B cell (primary cell): ENCODE data around the gene ANKRD13D. TPM values are rescaled to one million over a fixed set of nuclear protein-coding genes. Genes with fewer than 3 reads are reported as not detected.

ENCODE experiments used
- ATAC-seq: fragments of 200-7000 bp; cut with Tn5 transposase; one replicate; pipeline ENCODE4 v1.10.0; 2021; ENCODE audit warnings: low read depth, mild to moderate bottlenecking, moderate number of reproducible peaks, moderate library complexity
- CTCF ChIA-PET: fragments of 350-600 bp; sonication (Branson Sonifier 250); formaldehyde crosslinking; loops from one replicate; lab custom pipeline; 2021; ENCODE audit warnings: antibody characterized with exemption, inconsistent platforms; lab: Charles Lee
- POLR2A ChIA-PET: fragments of 350-600 bp; sonication (Branson Sonifier 250); formaldehyde crosslinking; loops from one replicate; lab custom pipeline; 2021; ENCODE audit warnings: antibody characterized with exemption; lab: Charles Lee
- DNase-seq: peaks from one replicate; pipeline ENCODE4 v3.0.0; 2013
- H2AFZ ChIP-seq: 2 replicates; pipeline ENCODE4 v1.6.1; 2012; ENCODE audit warnings: mild to moderate bottlenecking, low read depth, low read length; ENCODE audit not compliant: insufficient read depth, poor library complexity, severe bottlenecking
- H3K27ac ChIP-seq, 2 donors: 1 replicate in 1 of 2; 2 replicates in 1 of 2; pipeline ENCODE4 v1.5.1; 2012 to 2013; ENCODE audit warnings: low read length in 2 of 2, mild to moderate bottlenecking in 2 of 2, moderate library complexity in 1 of 2
- H3K27me3 ChIP-seq, 4 experiments: fragments of 200-600 bp in 1 of 4; sonication (generic) in 1 of 4; replicated peaks in 1 of 4; 1 replicate in 2 of 4; 2 replicates in 2 of 4; pipeline versions ENCODE4 v1.6.1 to v1.7.0; 2013 to 2016; ENCODE audit warnings: low read length in 3 of 4, mild to moderate bottlenecking in 2 of 4, mixed read lengths in 1 of 4, moderate library complexity in 1 of 4; ENCODE audit not compliant: insufficient read depth in 4 of 4, control insufficient read depth in 3 of 4; ENCODE audit errors: control extremely low read depth in 1 of 4
- H3K36me3 ChIP-seq, 2 experiments: replicated peaks in 1 of 2; 1 replicate in 1 of 2; 2 replicates in 1 of 2; pipeline versions ENCODE4 v1.6.1 to v1.7.1; 2013; ENCODE audit warnings: low read length in 1 of 2; ENCODE audit not compliant: insufficient read depth in 2 of 2, control insufficient read depth in 1 of 2; ENCODE audit errors: control extremely low read depth in 1 of 2, extremely low read depth in 1 of 2
- H3K4me1 ChIP-seq, 2 donors: fragments of 200-600 bp in 1 of 2; sonication (generic) in 1 of 2; 1 replicate in 1 of 2; 2 replicates in 1 of 2; pipeline versions ENCODE4 v1.5.1 to v1.6.1; 2013 to 2017; ENCODE audit warnings: low read length in 2 of 2; ENCODE audit not compliant: control insufficient read depth in 2 of 2, insufficient read depth in 2 of 2
- H3K4me2 ChIP-seq: replicated peaks from 2 replicates; pipeline ENCODE3; 2012; ENCODE audit warnings: mild to moderate bottlenecking, low read depth, low read length; ENCODE audit not compliant: poor library complexity, severe bottlenecking
- H3K4me3 ChIP-seq, 5 experiments: fragments of 200-600 bp in 1 of 5; sonication (generic) in 1 of 5; 1 replicate in 3 of 5; 2 replicates in 2 of 5; pipeline versions ENCODE4 v1.5.1 to v1.7.0; 2011 to 2016; ENCODE audit warnings: low read length in 4 of 5, mild to moderate bottlenecking in 4 of 5, low read depth in 2 of 5, control low read depth in 1 of 5, moderate library complexity in 1 of 5; ENCODE audit not compliant: insufficient read depth in 1 of 5; ENCODE audit errors: control extremely low read depth in 1 of 5, extremely low read depth in 1 of 5
- H3K79me2 ChIP-seq: fragments of 200-600 bp; sonication (generic); one replicate; pipeline ENCODE4 v1.6.0; 2016; ENCODE audit warnings: low read length; ENCODE audit not compliant: control insufficient read depth, insufficient read depth
- H3K9ac ChIP-seq: fragments of 200-600 bp; sonication (generic); 2 replicates; pipeline ENCODE4 v1.6.1; 2017; ENCODE audit warnings: mild to moderate bottlenecking, low read length, moderate library complexity
- H3K9me3 ChIP-seq, 3 donors: one replicate each; pipeline versions ENCODE4 v1.6.1 to v1.7.1; 2013; ENCODE audit warnings: low read length in 2 of 3; ENCODE audit not compliant: control insufficient read depth in 2 of 3, insufficient read depth in 1 of 3; ENCODE audit errors: control extremely low read depth in 1 of 3
- H4K20me1 ChIP-seq: 2 replicates; pipeline ENCODE4 v1.6.0; 2012; ENCODE audit warnings: mild to moderate bottlenecking, low read length; ENCODE audit not compliant: insufficient read depth, control insufficient read depth, poor library complexity, severe bottlenecking
- H3K27ac Mint-ChIP-seq: one replicate; pipeline ENCODE4 v1.8.0; 2021; ENCODE audit warnings: mixed read lengths
- H3K27me3 Mint-ChIP-seq: one replicate; pipeline ENCODE4 v1.8.0; 2021; ENCODE audit warnings: mixed read lengths
- H3K4me1 Mint-ChIP-seq: one replicate; pipeline ENCODE4 v1.8.0; 2021; ENCODE audit warnings: mixed read lengths
- H3K4me3 Mint-ChIP-seq: one replicate; pipeline ENCODE4 v1.8.0; 2021; ENCODE audit warnings: mixed read lengths
- H3K9me3 Mint-ChIP-seq: one replicate; pipeline ENCODE4 v1.8.0; 2022; ENCODE audit warnings: mixed read lengths; ENCODE audit not compliant: insufficient read depth
- CTCF ChIP-seq: fragments of 200-600 bp; IDR thresholded peaks from one replicate; pipeline ENCODE4 v1.8.0; 2022; ENCODE audit warnings: antibody characterized with exemption, mild to moderate bottlenecking
- EZH2 ChIP-seq: IDR thresholded peaks from 2 replicates; pipeline ENCODE4 v1.6.1; 2012; ENCODE audit warnings: borderline replicate concordance, low read depth, mild to moderate bottlenecking, moderate library complexity, low read length; ENCODE audit not compliant: insufficient read depth, poor library complexity, severe bottlenecking
- WGBS: methylation state at CpG from one replicate; pipeline ENCODE4 v1.1.5; 2013; ENCODE audit warnings: missing lambda C conversion rate; ENCODE audit not compliant: insufficient coverage; 5-methylcytosine and 5-hydroxymethylcytosine counted together
- intact Hi-C: fragments of 100-400 bp; cut with micrococcal nuclease; formaldehyde crosslinking; loops from one replicate; pipeline ENCODE4 v1.10.0; 2022
- polyA plus RNA-seq: library from polyadenylated mRNA; depleted of rRNA; stranded (reverse); fragments of >200 nt; gene quantifications from 2 replicates; pipeline ENCODE4 v1.2.3, GENCODE V29; 2012
- total RNA-seq, 2 donors: library from RNA; stranded (reverse); fragments of 120-200 nt in 1 of 2; gene quantifications; 1 replicate in 1 of 2; 2 replicates in 1 of 2; pipeline versions ENCODE4 v1.2.3 to v1.2.4, GENCODE V29; 2013 to 2022

Gene ANKRD13D
- total and polyA plus RNA-seq, 2 donors (not counting 1 experiment from before 2014, with no cell fraction given) = 189 to 252 TPM

GRCh38 chr11:67272327-67273259, 16.5 kb upstream of the ANKRD13D start:
- H3K27ac ChIP-seq = peak overlapping the region; percentile 73 to 82
- peak overlapping the region; percentile 92 for H3K4me2 ChIP-seq
- H3K79me2 ChIP-seq = peaks cover 100% of the 10 kb centered on the region
- POLR2A ChIA-PET = interaction anchor here (0.7 to 7.8 kb wide), 9 partner anchors 10 to 119 kb away, joined by 3 to 131 read pairs (median 6); partner anchors contain the start of genes ANKRD13D, POLD4 and RAD9A
- H3K27ac Mint-ChIP-seq = peak overlapping the region; percentile 98
- TF ChIP-seq CTCF (no peak), EZH2 (no peak)
- peak overlapping the region; percentile 95 for H3K9ac ChIP-seq
- WGBS = 41% methylated on average over 21 of the region's 23 CpGs
- CTCF ChIA-PET = interaction anchor here (0.9 to 4.6 kb wide), 10 partner anchors 10 to 233 kb away, joined by 3 to 24 read pairs (median 5); partner anchors contain the start of genes ANKRD13D and PITPNM1
- H3K9me3 ChIP-seq = no peaks in the 10 kb centered on the region
- no peak for ATAC-seq
- peak; percentile 61 for DNase-seq
- peaks cover 83% of the 10 kb centered on the region for H4K20me1 ChIP-seq
- intact Hi-C loops = no loop called here
- peaks cover 0 to 80% of the 10 kb centered on the region in 2 experiments for H3K36me3 ChIP-seq
- peaks cover 96% of the 10 kb centered on the region for H3K4me1 Mint-ChIP-seq
- H3K27me3 Mint-ChIP-seq = no peaks in the 10 kb centered on the region
- H2AFZ ChIP-seq = no peak overlapping the region
- H3K4me3 ChIP-seq = peak overlapping the region in 3 of 5 experiments; percentile 5 to 24 (median 16)
- H3K4me3 Mint-ChIP-seq = peak overlapping the region; percentile 98
- H3K27me3 ChIP-seq = no peaks in the 10 kb centered on the region
- no peaks in the 10 kb centered on the region for H3K9me3 Mint-ChIP-seq
- H3K4me1 ChIP-seq = peaks cover 98 to 99% of the 10 kb centered on the region in 2 donors
